ENCODE results near the gene CORO6.

The CORO6 gene

DNA sequence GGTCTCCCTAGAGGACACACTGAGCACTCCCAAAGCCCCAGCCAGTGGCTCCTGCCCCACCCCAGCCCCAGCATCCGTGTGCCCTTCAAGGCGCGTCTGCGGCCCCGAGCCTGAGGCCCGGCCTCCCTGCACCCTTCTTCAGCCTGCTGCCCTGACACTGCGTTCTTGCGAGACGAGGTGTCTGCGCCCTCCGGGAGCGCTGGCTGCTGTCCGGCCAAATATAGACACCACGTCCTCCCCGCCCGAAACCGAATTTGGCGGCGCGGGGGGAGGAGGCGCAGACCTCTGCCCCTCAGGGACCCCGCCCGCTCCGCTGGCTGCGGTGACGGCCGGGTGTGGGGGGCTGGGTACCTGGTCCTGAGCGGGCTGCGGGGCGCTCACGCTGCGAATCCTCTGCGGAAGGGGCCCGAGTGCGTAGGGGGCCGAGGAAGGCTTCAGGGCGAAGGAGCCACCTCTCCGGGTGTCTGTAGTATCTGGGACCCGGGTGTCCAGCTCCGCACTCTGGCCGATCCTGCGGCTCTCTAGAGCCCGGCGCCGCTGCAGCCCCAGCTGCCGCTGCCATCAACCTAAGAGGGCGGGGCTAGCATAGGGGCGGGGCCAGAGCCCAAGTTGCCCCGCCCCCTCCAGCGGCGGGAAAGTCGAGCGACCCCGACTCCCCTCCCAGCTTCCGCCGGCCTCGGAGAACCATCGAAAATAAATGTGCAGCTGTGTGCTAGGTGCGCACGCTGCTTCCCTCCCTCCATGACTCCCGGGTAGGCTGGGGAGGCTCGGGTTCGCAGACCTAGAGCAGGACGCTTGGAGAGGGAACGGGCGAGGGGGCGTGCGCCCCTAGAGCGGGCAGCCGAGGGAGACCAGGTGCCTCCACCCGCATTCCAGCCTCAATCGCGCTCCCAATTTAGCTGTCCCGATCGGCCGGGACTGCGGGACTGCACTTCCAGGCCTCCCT is at the start of gene CORO6:
Gene CORO6 (minus strand): TSS at position 576 of the 946 bp plus-strand sequence. CDS start 1,491 bp downstream, outside the sequence.
- Histone ChIP-seq H3K27me3 (ENCODE audit: insufficient read depth, low read length) (peaks cover 5% of the 10 kb centered on the region; the same call in 1 of the 2 replicates), H3K27ac (ENCODE audit: low read depth, low read length, poor library complexity, severe bottlenecking) (no peak within 1 kb of the TSS), H4K20me1 (ENCODE audit: insufficient read depth, low read length) (no peaks in the 10 kb centered on the region), H3K79me2 (ENCODE audit: insufficient read depth, low read length) (no peaks in the 10 kb centered on the region), H3K4me3 (ENCODE audit: low read depth, low read length, poor library complexity, severe bottlenecking) (peak within 1 kb of the TSS; percentile 71), H3K9me3 (ENCODE audit: low read length) (no peaks in the 10 kb centered on the region), H3K9ac (ENCODE audit: low read length) (peak within 1 kb of the TSS; percentile 64), H3K4me1 (ENCODE audit: insufficient read depth, low read length, severe bottlenecking) (peaks cover 26% of the 10 kb centered on the region), H3K36me3 (ENCODE audit: insufficient read depth, low read length) (peaks cover 11% of the 10 kb centered on the region), H2AFZ (ENCODE audit: low read length) (no peak within 1 kb of the TSS), H3F3A (ENCODE audit: insufficient read depth, low read length) (no peaks in the 10 kb centered on the region), H3K4me2 (ENCODE audit: low read length) (peak within 1 kb of the TSS; percentile 94), H3K9me2 (ENCODE audit: low read depth, low read length) (no peaks in the 10 kb centered on the region)
- TF ChIP-seq, protein P1, sequence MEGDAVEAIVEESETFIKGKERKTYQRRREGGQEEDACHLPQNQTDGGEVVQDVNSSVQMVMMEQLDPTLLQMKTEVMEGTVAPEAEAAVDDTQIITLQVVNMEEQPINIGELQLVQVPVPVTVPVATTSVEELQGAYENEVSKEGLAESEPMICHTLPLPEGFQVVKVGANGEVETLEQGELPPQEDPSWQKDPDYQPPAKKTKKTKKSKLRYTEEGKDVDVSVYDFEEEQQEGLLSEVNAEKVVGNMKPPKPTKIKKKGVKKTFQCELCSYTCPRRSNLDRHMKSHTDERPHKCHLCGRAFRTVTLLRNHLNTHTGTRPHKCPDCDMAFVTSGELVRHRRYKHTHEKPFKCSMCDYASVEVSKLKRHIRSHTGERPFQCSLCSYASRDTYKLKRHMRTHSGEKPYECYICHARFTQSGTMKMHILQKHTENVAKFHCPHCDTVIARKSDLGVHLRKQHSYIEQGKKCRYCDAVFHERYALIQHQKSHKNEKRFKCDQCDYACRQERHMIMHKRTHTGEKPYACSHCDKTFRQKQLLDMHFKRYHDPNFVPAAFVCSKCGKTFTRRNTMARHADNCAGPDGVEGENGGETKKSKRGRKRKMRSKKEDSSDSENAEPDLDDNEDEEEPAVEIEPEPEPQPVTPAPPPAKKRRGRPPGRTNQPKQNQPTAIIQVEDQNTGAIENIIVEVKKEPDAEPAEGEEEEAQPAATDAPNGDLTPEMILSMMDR (IDR thresholded peaks at IDR 0.05; ENCODE audit: low read length): no peak

DNA sequence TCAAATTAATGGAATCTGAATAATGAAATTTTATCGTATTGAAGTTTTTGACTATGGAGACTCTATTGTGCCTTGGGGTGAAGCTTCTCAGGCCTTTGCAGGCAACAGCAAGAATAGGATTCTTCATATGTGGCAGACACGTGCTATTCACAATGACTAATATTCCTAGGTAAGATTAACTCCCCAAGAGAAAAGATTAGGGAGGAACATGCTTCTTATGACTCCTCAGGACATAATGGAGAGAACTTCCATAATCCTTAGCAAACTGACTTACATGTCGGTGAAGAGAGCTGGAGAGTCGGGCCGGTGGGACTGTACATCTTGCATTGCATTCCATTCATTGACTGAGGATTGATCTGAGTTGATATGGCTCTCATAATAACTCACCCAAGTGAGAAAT is 48.9 kb upstream of the CORO6 start:
- Histone ChIP-seq H3K9me3 (ENCODE audit: low read length) (no peaks in the 10 kb centered on the region), H3K9ac (ENCODE audit: low read length) (no peak overlapping the region), H2AFZ (ENCODE audit: low read length) (no peak overlapping the region), H3K27me3 (ENCODE audit: insufficient read depth, low read length) (no peaks in the 10 kb centered on the region), H3K27ac (ENCODE audit: low read depth, low read length, poor library complexity, severe bottlenecking) (no peak overlapping the region), H3K36me3 (ENCODE audit: insufficient read depth, low read length) (peaks cover 93% of the 10 kb centered on the region), H3K9me2 (ENCODE audit: low read depth, low read length) (no peaks in the 10 kb centered on the region), H3K79me2 (ENCODE audit: insufficient read depth, low read length) (no peaks in the 10 kb centered on the region), H3K4me2 (ENCODE audit: low read length) (no peak overlapping the region), H3K4me3 (ENCODE audit: low read depth, low read length, poor library complexity, severe bottlenecking) (no peak overlapping the region), H4K20me1 (ENCODE audit: insufficient read depth, low read length) (no peaks in the 10 kb centered on the region), H3F3A (ENCODE audit: insufficient read depth, low read length) (no peaks in the 10 kb centered on the region), H3K4me1 (ENCODE audit: insufficient read depth, low read length, severe bottlenecking) (peaks cover 9% of the 10 kb centered on the region)
- TF ChIP-seq EZH2 (IDR thresholded peaks at IDR 0.05; ENCODE audit: borderline replicate concordance, low read length): no peak
- TF ChIP-seq, protein P1 (IDR thresholded peaks at IDR 0.05; ENCODE audit: low read length): no peak

DNA sequence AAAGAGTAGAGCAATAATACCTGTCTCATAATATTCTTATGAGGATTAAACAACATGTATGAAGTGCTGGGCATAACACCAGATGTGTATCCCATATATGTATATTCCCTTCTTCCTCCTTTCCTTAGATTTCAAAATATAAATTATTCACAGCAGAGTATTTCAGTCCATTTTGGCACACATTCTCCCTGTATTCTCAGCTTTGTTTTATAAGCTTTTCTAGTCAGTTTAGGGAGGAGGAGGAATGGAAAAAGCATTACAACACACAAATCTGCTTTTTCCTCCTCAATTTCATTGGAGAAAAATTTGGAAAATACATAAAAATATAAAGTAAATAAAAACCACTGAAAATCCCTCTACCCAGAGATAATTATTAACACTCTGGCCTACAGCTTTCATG is 46.6 kb upstream of the CORO6 start:
- no peaks in the 10 kb centered on the region for H3K27me3 ChIP-seq (ENCODE audit: insufficient read depth, low read length)
- H3K79me2 ChIP-seq (ENCODE audit: insufficient read depth, low read length): no peaks in the 10 kb centered on the region
- H3F3A ChIP-seq (ENCODE audit: insufficient read depth, low read length): no peaks in the 10 kb centered on the region
- no peak overlapping the region for H3K27ac ChIP-seq (ENCODE audit: low read depth, low read length, poor library complexity, severe bottlenecking)
- H4K20me1 ChIP-seq (ENCODE audit: insufficient read depth, low read length): no peaks in the 10 kb centered on the region
- no peak overlapping the region for H3K4me2 ChIP-seq (ENCODE audit: low read length)
- H3K4me1 ChIP-seq (ENCODE audit: insufficient read depth, low read length, severe bottlenecking): no peaks in the 10 kb centered on the region
- H3K4me3 ChIP-seq (ENCODE audit: low read depth, low read length, poor library complexity, severe bottlenecking): no peak overlapping the region
- H3K36me3 ChIP-seq (ENCODE audit: insufficient read depth, low read length): peaks cover 94% of the 10 kb centered on the region
- TF ChIP-seq, protein P1 (IDR thresholded peaks at IDR 0.05; ENCODE audit: low read length): no peak
- no peak for TF ChIP-seq EZH2 (IDR thresholded peaks at IDR 0.05; ENCODE audit: borderline replicate concordance, low read length)
- H2AFZ ChIP-seq (ENCODE audit: low read length): no peak overlapping the region
- H3K9me2 ChIP-seq (ENCODE audit: low read depth, low read length): no peaks in the 10 kb centered on the region
- no peak overlapping the region for H3K9ac ChIP-seq (ENCODE audit: low read length)
- no peaks in the 10 kb centered on the region for H3K9me3 ChIP-seq (ENCODE audit: low read length)

All from OCI-LY1 (cell line).